HepG2 (cell line): ENCODE results near the gene NBEA. TPM values are rescaled to one million over a fixed set of nuclear protein-coding genes. Genes with fewer than 3 reads are reported as not detected.

Source experiments
- ATAC-seq: fragments of 200-7000 bp; cut with Tn5 transposase; 3 replicates; pipeline ENCODE4 v1.9.1; 2020; ENCODE audit warnings: mild to moderate bottlenecking, moderate library complexity
- BruUV-seq: library from RNA; stranded (reverse); fragments of 400-500 nt; replicated peaks from 2 replicates; lab custom pipeline; 2021; lab: Mats Ljungman, UMichigan
- CTCF ChIA-PET: fragments of 300-600 bp; formaldehyde crosslinking; extraction: SDS; loops from one replicate; lab custom pipeline; 2021; ENCODE audit warnings: low total read pairs, inconsistent platforms, low intra/inter-chr PET ratio; lab: Yijun Ruan, JAX
- POLR2A ChIA-PET: fragments of 350-600 bp; sonication (Branson Sonifier 250); formaldehyde crosslinking; loops from one replicate; lab custom pipeline; 2020; ENCODE audit warnings: antibody characterized with exemption, inconsistent platforms; lab: Yijun Ruan, JAX
- DNase-seq: peaks from one replicate; pipeline ENCODE4 v3.0.0-alpha.2; 2015; ENCODE audit warnings: low spot score
- FAIRE-seq: peaks from 3 replicates; lab custom pipeline; 2011; peaks lifted over from hg19 to GRCh38; lab: Jason Lieb, UNC
- H2AFZ ChIP-seq: one replicate; pipeline ENCODE4 v1.6.1; 2011; ENCODE audit warnings: low read length, inconsistent platforms
- H3K27ac ChIP-seq: fragments of 300-600 bp; 3 replicates; pipeline ENCODE4 v1.8.0; 2011; ENCODE audit warnings: mixed run types, mild to moderate bottlenecking, mixed read lengths, low read length, inconsistent platforms; ENCODE audit not compliant: insufficient read depth; ENCODE audit errors: extremely low read length
- H3K27me3 ChIP-seq, 2 experiments: fragments of 200-600 bp in 1 of 2; 2 replicates in 1 of 2; 3 replicates in 1 of 2; pipeline versions ENCODE4 v1.6.0 to v1.8.0; 2011; ENCODE audit warnings: low read length in 2 of 2, mild to moderate bottlenecking in 2 of 2, moderate library complexity in 2 of 2, inconsistent platforms in 1 of 2; ENCODE audit not compliant: insufficient read depth in 2 of 2, control insufficient read depth in 1 of 2
- H3K36me3 ChIP-seq, 2 experiments: fragments of 200-600 bp in 1 of 2; replicated peaks in 1 of 2; 2 replicates in 1 of 2; 3 replicates in 1 of 2; pipeline versions ENCODE4 v1.5.1 to v1.8.0; 2011; ENCODE audit warnings: low read length in 2 of 2, inconsistent platforms in 1 of 2; ENCODE audit not compliant: insufficient read depth in 2 of 2, control insufficient read depth in 1 of 2
- H3K4me1 ChIP-seq: 2 replicates; pipeline ENCODE4 v1.5.1; 2012; ENCODE audit warnings: low read length, inconsistent platforms; ENCODE audit not compliant: insufficient read depth
- H3K4me2 ChIP-seq: 2 replicates; pipeline ENCODE4 v1.6.0; 2011; ENCODE audit warnings: low read depth, low read length, inconsistent platforms
- H3K4me3 ChIP-seq, 3 experiments: fragments of 200-600 bp in 1 of 3; sonication (generic), shearing (Covaris generic) in 1 of 3; replicated peaks in 1 of 3; 2 replicates each; pipeline ENCODE4 v1.5.1; 2011 to 2016; ENCODE audit warnings: low read length in 3 of 3, inconsistent platforms in 2 of 3, low read depth in 2 of 3, mild to moderate bottlenecking in 2 of 3, control low read depth in 1 of 3, mixed read lengths in 1 of 3; ENCODE audit not compliant: insufficient read depth in 1 of 3
- H3K79me2 ChIP-seq: one replicate; pipeline ENCODE4 v1.6.1; 2011; ENCODE audit warnings: low read length, inconsistent platforms; ENCODE audit not compliant: insufficient read depth
- H3K9ac ChIP-seq: 2 replicates; pipeline ENCODE4 v1.6.0; 2011; ENCODE audit warnings: mild to moderate bottlenecking, low read depth, low read length, inconsistent platforms; ENCODE audit not compliant: insufficient read depth
- H3K9me3 ChIP-seq: 2 replicates; pipeline ENCODE4 v1.5.1; 2012; ENCODE audit warnings: mild to moderate bottlenecking, low read length
- H4K20me1 ChIP-seq: 2 replicates; pipeline ENCODE4 v1.6.0; 2011; ENCODE audit warnings: inconsistent platforms, mild to moderate bottlenecking, low read length, moderate library complexity; ENCODE audit not compliant: insufficient read depth
- JUND ChIP-seq: sonication (generic); formaldehyde crosslinking; IDR thresholded peaks from 2 replicates; pipeline ENCODE4 v1.8.0; 2022; ENCODE audit warnings: mild to moderate bottlenecking, missing genetic modification reagents
- KDM4B ChIP-seq: sonication (generic); formaldehyde crosslinking; IDR thresholded peaks from 2 replicates; pipeline ENCODE4 v1.4.0; 2020; ENCODE audit warnings: missing genetic modification reagents
- KLF11 ChIP-seq: IDR thresholded peaks from 2 replicates; pipeline ENCODE4 v1.6.1; 2016; ENCODE audit warnings: missing compliant biosample characterization
- RARA ChIP-seq: IDR thresholded peaks from 2 replicates; pipeline ENCODE4 v1.6.1; 2016; ENCODE audit warnings: missing genetic modification reagents, missing compliant biosample characterization
- SKIL ChIP-seq: sonication (generic); formaldehyde crosslinking; IDR thresholded peaks from 2 replicates; pipeline ENCODE4 v1.8.0; 2022; ENCODE audit warnings: missing genetic modification reagents, mild to moderate bottlenecking, moderate library complexity, borderline replicate concordance
- SOX13 ChIP-seq, 3 experiments: fragments of 450-650 bp in 1 of 3; sonication (generic) in 1 of 3; formaldehyde crosslinking in 1 of 3; IDR thresholded peaks in 2 of 3; conservative IDR thresholded peaks in 1 of 3; 2 replicates each; pipeline versions ENCODE4 v1.5.0 to v1.6.1; 2016 to 2020; ENCODE audit warnings: antibody characterized with exemption in 1 of 3, mild to moderate bottlenecking in 1 of 3, missing compliant biosample characterization in 1 of 3, missing genetic modification reagents in 1 of 3, moderate library complexity in 1 of 3
- SRSF9 ChIP-seq: fragments of 200-400 bp; formaldehyde crosslinking; IDR thresholded peaks from 2 replicates; pipeline ENCODE4 v1.6.1; 2018; ENCODE audit warnings: borderline replicate concordance, mild to moderate bottlenecking, low read depth, low read length; ENCODE audit not compliant: insufficient read depth, poor library complexity, severe bottlenecking
- U2AF2 ChIP-seq: fragments of 200-400 bp; formaldehyde crosslinking; IDR thresholded peaks from 2 replicates; pipeline ENCODE4 v1.6.1; 2017; ENCODE audit warnings: low read depth, mild to moderate bottlenecking, low read length
- ZNF615 ChIP-seq: sonication (generic); formaldehyde crosslinking; IDR thresholded peaks from 2 replicates; pipeline ENCODE4 v1.5.0; 2020; ENCODE audit warnings: mild to moderate bottlenecking, missing genetic modification reagents, borderline replicate concordance
- ZNF790 ChIP-seq: sonication (generic); formaldehyde crosslinking; IDR thresholded peaks from 2 replicates; pipeline ENCODE4 v1.8.0; 2022; ENCODE audit warnings: missing genetic modification reagents, mild to moderate bottlenecking, borderline replicate concordance
- WGBS: methylation state at CpG from one replicate; pipeline ENCODE4 v1.1.6; 2017; ENCODE audit warnings: low lambda C conversion rate; 5-methylcytosine and 5-hydroxymethylcytosine counted together
- in situ Hi-C: cut with HindIII; loops from 2 replicates; pipeline ENCODE4 v1.10.0; 2017; ENCODE audit warnings: low pct_unique_long_range_greater_than_20kb; ENCODE audit not compliant: extremely low pct_ligation_motif_present
- intact Hi-C: fragments of 100-400 bp; cut with micrococcal nuclease; formaldehyde crosslinking; loops from one replicate; pipeline ENCODE4 v1.10.0; 2022; ENCODE audit not compliant: unreplicated experiment
- polyA plus RNA-seq, 8 experiments: library from polyadenylated mRNA; depleted of rRNA in 3 of 8; stranded (reverse) in 7 of 8; unstranded in 1 of 8; fragments of >200 nt; fragmentation: Illumina TruSeq in 4 of 8; extraction: Trizol in 4 of 8; gene quantifications; 2 replicates each; pipeline versions ENCODE4 v1.2.1 to v1.2.3, GENCODE V29; 2011 to 2016; ENCODE audit warnings: low read depth in 4 of 8, missing spikeins in 1 of 8, mixed read lengths in 1 of 8; ENCODE audit not compliant: insufficient read depth in 1 of 8
- total RNA-seq, 5 experiments: library from RNA; depleted of rRNA; stranded (reverse); fragments of >200 nt; fragmentation: Illumina TruSeq; extraction: Trizol; gene quantifications; 2 replicates each; pipeline ENCODE4 v1.2.3, GENCODE V29; 2016; ENCODE audit warnings: low read depth in 1 of 5
- TF ChIP-seq, protein P1 (sequence below): sonication (generic); formaldehyde crosslinking; IDR thresholded peaks from 2 replicates; pipeline ENCODE4 v1.8.0; 2022; ENCODE audit warnings: missing genetic modification reagents, mild to moderate bottlenecking, borderline replicate concordance

NBEA gene
- total and polyA plus RNA-seq, 2 of the 13 experiments (the other 11 are each of a cell fraction or from before 2014, with no cell fraction given), result 2.7 to 2.8 TPM

- H3K79me2 ChIP-seq, result no peaks in the 10 kb centered on the region
- no peaks in the 10 kb centered on the region for H3K27me3 ChIP-seq
- no TSS peak for BruUV-seq
- no peak overlapping the region for H3K4me2 ChIP-seq
- no peak overlapping the region for H3K27ac ChIP-seq
- no peaks in the 10 kb centered on the region for H3K4me1 ChIP-seq
- CTCF ChIA-PET, result no interaction called here
- no peak overlapping the region for H3K9ac ChIP-seq
- in situ Hi-C loops, result no loop called here
- TF ChIP-seq KLF11, result no peak
- TF ChIP-seq, all 625 proteins: peak for 0
- 21% methylated on average over 5 of the region's 5 CpGs for WGBS
- H3K9me3 ChIP-seq, result no peaks in the 10 kb centered on the region
- POLR2A ChIA-PET, result no interaction called here
- H2AFZ ChIP-seq, result no peak overlapping the region
- no peak overlapping the region for H3K4me3 ChIP-seq
- no peaks in the 10 kb centered on the region for H4K20me1 ChIP-seq
- H3K36me3 ChIP-seq, result no peaks in the 10 kb centered on the region
- ATAC-seq (no peak), FAIRE-seq (no peak), DNase-seq (no peak)
- intact Hi-C loops, result no loop called here
Observed at GRCh38 chr13:35016362-35017112, 74.5 kb downstream of the NBEA start.

DNA sequence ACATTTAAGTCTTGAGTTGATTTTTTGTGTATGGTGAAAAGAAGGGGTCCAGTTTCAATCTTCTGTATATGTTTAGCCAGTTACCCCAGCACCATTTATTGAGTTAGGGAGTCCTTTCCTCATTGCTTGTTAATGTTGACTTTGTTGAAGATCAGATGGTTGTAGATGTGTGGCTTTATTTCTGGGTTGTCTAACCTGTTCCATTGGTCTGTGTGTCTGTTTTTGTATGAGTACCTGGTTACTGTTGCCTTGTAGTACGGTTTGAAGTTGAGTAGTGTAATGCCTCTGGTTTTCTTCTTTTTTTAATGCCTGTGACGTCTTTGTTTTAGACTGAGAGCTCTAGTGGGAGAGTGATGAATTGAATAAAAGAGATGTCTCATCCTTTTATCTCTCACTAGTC is 83.2 kb downstream of the NBEA start:
- no peak for ATAC-seq
- intact Hi-C loops, result no loop called here
- TF ChIP-seq KDM4B (CRISPR knock-in tag) (no peak), SRSF9 (no peak), SKIL (CRISPR knock-in tag) (no peak), JUND (CRISPR knock-in tag) (no peak), ZNF615 (CRISPR knock-in tag) (no peak), U2AF2 (no peak), ZNF790 (CRISPR knock-in tag) (no peak), SOX13 (IDR thresholded peaks at IDR 0.05) (no peak), SOX13 (CRISPR knock-in tag; conservative IDR thresholded peaks at IDR 0.05 in 1 of 2, IDR thresholded peaks at IDR 0.05 in 1 of 2) (no peak), RARA (no peak)
- TF ChIP-seq, protein P1, sequence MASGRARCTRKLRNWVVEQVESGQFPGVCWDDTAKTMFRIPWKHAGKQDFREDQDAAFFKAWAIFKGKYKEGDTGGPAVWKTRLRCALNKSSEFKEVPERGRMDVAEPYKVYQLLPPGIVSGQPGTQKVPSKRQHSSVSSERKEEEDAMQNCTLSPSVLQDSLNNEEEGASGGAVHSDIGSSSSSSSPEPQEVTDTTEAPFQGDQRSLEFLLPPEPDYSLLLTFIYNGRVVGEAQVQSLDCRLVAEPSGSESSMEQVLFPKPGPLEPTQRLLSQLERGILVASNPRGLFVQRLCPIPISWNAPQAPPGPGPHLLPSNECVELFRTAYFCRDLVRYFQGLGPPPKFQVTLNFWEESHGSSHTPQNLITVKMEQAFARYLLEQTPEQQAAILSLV (CRISPR knock-in tag), result no peak

More for the DNA sequence above, 83.2 kb downstream of the NBEA start:
- DNase-seq, result no peak
- ChIA-PET POLR2A (no interaction called here), CTCF (no interaction called here)
- H3K79me2 ChIP-seq, result no peaks in the 10 kb centered on the region
- no peaks in the 10 kb centered on the region for H3K4me1 ChIP-seq
- no peak overlapping the region for H3K4me2 ChIP-seq
- H3K27ac ChIP-seq, result no peak overlapping the region
- in situ Hi-C loops, result no loop called here
- no peak for FAIRE-seq
- H3K9me3 ChIP-seq, result no peaks in the 10 kb centered on the region
- 33% methylated on average over 2 of the region's 2 CpGs for WGBS
- no peaks in the 10 kb centered on the region for H3K36me3 ChIP-seq
- no peaks in the 10 kb centered on the region; a peak in 1 of 5 replicates for H3K27me3 ChIP-seq
- no peak overlapping the region for H2AFZ ChIP-seq
- no peak overlapping the region for H3K4me3 ChIP-seq
- H3K9ac ChIP-seq, result no peak overlapping the region
- H4K20me1 ChIP-seq, result no peaks in the 10 kb centered on the region
- no TSS peak for BruUV-seq
